ENCODE measurements around the gene TBP. TPM values are rescaled to one million over a fixed set of nuclear protein-coding genes. Genes with fewer than 3 reads are reported as not detected.

The TBP gene
- total RNA-seq, 6 experiments from 2014 or later, result 5.3 to 9.1 (median 5.9) TPM

- H3K27ac ChIP-seq, result no peak overlapping the region
- no peak for TF ChIP-seq CTCF (IDR thresholded peaks at IDR 0.05)
- no peak for TF ChIP-seq POLR2A (IDR thresholded peaks at IDR 0.05)
These were observed 17.5 kb upstream of the TBP start for GRCh38 chr6:170536671-170537070.

GRCh38 chr6:170537329-170537728 is 16.8 kb upstream of the TBP start:
- peaks cover 7 to 94% (median 46%) of the 10 kb centered on the region in 4 donors for H3K36me3 ChIP-seq
- intact Hi-C loops (cut with DNase I), result no loop called here

More at GRCh38 chr6:170536671-170537070, 17.5 kb upstream of the TBP start:
- H3K9me3 ChIP-seq, result no peaks in the 10 kb centered on the region
- peaks cover 7 to 87% (median 42%) of the 10 kb centered on the region in 4 donors for H3K36me3 ChIP-seq
- 81% methylated on average over 5 of the region's 5 CpGs for WGBS (ENCODE audit: insufficient coverage, low coverage, low lambda C conversion rate, missing lambda C conversion rate)
- no peak for DNase-seq
- H3K4me1 ChIP-seq, result peaks cover 0 to 14% (median 6%) of the 10 kb centered on the region in 4 donors
- ATAC-seq, result no peak
- intact Hi-C loops (cut with DNase I), result no loop called here
- no peak overlapping the region for H3K4me3 ChIP-seq
- H3K27me3 ChIP-seq, result no peaks in the 10 kb centered on the region

GRCh38 chr6:170542031-170542719 is 12.0 kb upstream of the TBP start:
- H3K27me3 ChIP-seq, result no peaks in the 10 kb centered on the region
- DNase-seq, result no peak
- no peaks in the 10 kb centered on the region for H3K9me3 ChIP-seq
- H3K27ac ChIP-seq, result no peak overlapping the region
- intact Hi-C loops (cut with DNase I), result no loop called here
- WGBS (ENCODE audit: insufficient coverage, low coverage, low lambda C conversion rate, missing lambda C conversion rate), result 94% methylated on average over 9 of the region's 10 CpGs
- H3K4me3 ChIP-seq, result no peak overlapping the region
- ATAC-seq, result no peak
- H3K36me3 ChIP-seq, result peaks cover 9 to 99% (median 47%) of the 10 kb centered on the region in 4 donors
- TF ChIP-seq CTCF (IDR thresholded peaks at IDR 0.05), result no peak
- no peak for TF ChIP-seq POLR2A (IDR thresholded peaks at IDR 0.05)
- no peaks in the 10 kb centered on the region for H3K4me1 ChIP-seq

More at GRCh38 chr6:170537329-170537728, 16.8 kb upstream of the TBP start:
- Histone ChIP-seq H3K4me1 (peaks cover 0 to 14% (median 6%) of the 10 kb centered on the region in 4 donors), H3K27me3 (no peaks in the 10 kb centered on the region), H3K9me3 (no peaks in the 10 kb centered on the region), H3K27ac (no peak overlapping the region), H3K4me3 (no peak overlapping the region)
- no peak for TF ChIP-seq POLR2A (IDR thresholded peaks at IDR 0.05)
- TF ChIP-seq CTCF (IDR thresholded peaks at IDR 0.05), result no peak
- WGBS (ENCODE audit: insufficient coverage, low coverage, low lambda C conversion rate, missing lambda C conversion rate), result 33% methylated on average over 4 of the region's 4 CpGs
- DNase-seq (no peak), ATAC-seq (peak in 3 of 4 donors; percentile 43 to 54 (median 44))

- Histone ChIP-seq H3K4me1 (peaks cover 0 to 20% (median 2%) of the 10 kb centered on the region in 4 donors), H3K4me3 (no peak overlapping the region), H3K27me3 (no peaks in the 10 kb centered on the region), H3K36me3 (peaks cover 10 to 83% (median 34%) of the 10 kb centered on the region in 4 donors), H3K27ac (no peak overlapping the region), H3K9me3 (no peaks in the 10 kb centered on the region)
- no peak for TF ChIP-seq CTCF (IDR thresholded peaks at IDR 0.05)
- no peak for TF ChIP-seq POLR2A (IDR thresholded peaks at IDR 0.05)
- WGBS (ENCODE audit: insufficient coverage, low coverage, low lambda C conversion rate, missing lambda C conversion rate), result 30% methylated on average over 2 of the region's 2 CpGs
- intact Hi-C loops (cut with DNase I), result no loop called here
- DNase-seq (no peak), ATAC-seq (no peak)
These were observed 8.8 kb upstream of the TBP start for GRCh38 chr6:170545405-170545804.
